Fibroblast of lung (primary cell): ENCODE data around the gene UBE2QL1. TPM values are rescaled to one million over a fixed set of nuclear protein-coding genes. Genes with fewer than 3 reads are reported as not detected.

ENCODE experiments used
- DNase-seq, 2 donors: peaks; one replicate each; pipeline versions ENCODE4 v3.0.0 to v3.0.0-alpha.2; 2010; ENCODE audit warnings: low read depth in 2 of 2
- H2AFZ ChIP-seq: 2 replicates; pipeline ENCODE4 v1.5.1; 2012; ENCODE audit warnings: low read length, control low read depth, inconsistent platforms
- H3K27ac ChIP-seq: 2 replicates; pipeline ENCODE4 v1.5.1; 2011; ENCODE audit warnings: low read length, control low read depth; ENCODE audit not compliant: insufficient read depth
- H3K27me3 ChIP-seq: 2 replicates; pipeline ENCODE4 v1.5.1; 2011; ENCODE audit warnings: mild to moderate bottlenecking, low read length; ENCODE audit not compliant: control insufficient read depth, insufficient read depth
- H3K36me3 ChIP-seq: 2 replicates; pipeline ENCODE4 v1.5.1; 2011; ENCODE audit warnings: low read length; ENCODE audit not compliant: control insufficient read depth, insufficient read depth
- H3K4me1 ChIP-seq: 2 replicates; pipeline ENCODE4 v1.5.1; 2011; ENCODE audit warnings: low read length; ENCODE audit not compliant: control insufficient read depth, insufficient read depth; ENCODE audit errors: extremely low read depth
- H3K4me2 ChIP-seq: 2 replicates; pipeline ENCODE4 v1.5.1; 2011; ENCODE audit warnings: low read length, control low read depth; ENCODE audit not compliant: insufficient read depth; ENCODE audit errors: extremely low read depth
- H3K4me3 ChIP-seq, 4 experiments: fragments of 200-600 bp in 1 of 4; sonication (generic) in 1 of 4; replicated peaks in 1 of 4; 2 replicates each; pipeline ENCODE4 v1.5.1; 2011 to 2016; ENCODE audit warnings: low read length in 4 of 4, low read depth in 3 of 4, mild to moderate bottlenecking in 3 of 4, control low read depth in 2 of 4, inconsistent platforms in 1 of 4, mixed read lengths in 1 of 4; ENCODE audit not compliant: insufficient read depth in 1 of 4; ENCODE audit errors: control extremely low read depth in 1 of 4
- H3K79me2 ChIP-seq: 2 replicates; pipeline ENCODE4 v1.5.1; 2012; ENCODE audit warnings: mild to moderate bottlenecking, low read length, inconsistent platforms; ENCODE audit not compliant: control insufficient read depth, insufficient read depth
- H3K9ac ChIP-seq: 2 replicates; pipeline ENCODE4 v1.5.1; 2011; ENCODE audit warnings: mild to moderate bottlenecking, low read length, control low read depth; ENCODE audit not compliant: insufficient read depth
- H3K9me3 ChIP-seq: 2 replicates; pipeline ENCODE4 v1.5.1; 2012; ENCODE audit warnings: low read depth, low read length; ENCODE audit not compliant: control insufficient read depth, insufficient read depth
- H4K20me1 ChIP-seq: 2 replicates; pipeline ENCODE4 v1.5.1; 2011; ENCODE audit warnings: low read length; ENCODE audit not compliant: control insufficient read depth, insufficient read depth; ENCODE audit errors: extremely low read depth
- CTCF ChIP-seq, 2 donors: IDR thresholded peaks in 1 of 2; conservative IDR thresholded peaks in 1 of 2; 1 replicate in 1 of 2; 2 replicates in 1 of 2; pipeline ENCODE4 v1.5.1; 2011 to 2012; ENCODE audit warnings: low read length in 2 of 2, control low read depth in 1 of 2, inconsistent platforms in 1 of 2, low read depth in 1 of 2, mild to moderate bottlenecking in 1 of 2
- EZH2 ChIP-seq: IDR thresholded peaks from 2 replicates; pipeline ENCODE4 v1.5.1; 2012; ENCODE audit warnings: low read length, control low read depth, mild to moderate bottlenecking; ENCODE audit errors: missing control alignments
- polyA plus RNA-seq, 2 donors: library from polyadenylated mRNA; depleted of rRNA in 1 of 2; stranded (reverse) in 1 of 2; unstranded in 1 of 2; fragments of >200 nt; gene quantifications; 2 replicates each; pipeline ENCODE4 v1.2.1, GENCODE V29; 2011 to 2012; ENCODE audit warnings: missing spikeins in 1 of 2
- total RNA-seq: library from RNA; depleted of rRNA; stranded (reverse); fragments of >200 nt; gene quantifications from 2 replicates; pipeline ENCODE4 v1.2.1, GENCODE V29; 2014

UBE2QL1 gene
- total and polyA plus RNA-seq, 2 donors (not counting 1 experiment from before 2014, with no cell fraction given): not detected

GRCh38 chr5:6520201-6520600, 71.5 kb downstream of the UBE2QL1 start:
- Histone ChIP-seq H3K27me3 (no peaks in the 10 kb centered on the region), H3K9me3 (no peaks in the 10 kb centered on the region), H3K4me2 (no peak overlapping the region), H3K27ac (no peak overlapping the region), H3K36me3 (no peaks in the 10 kb centered on the region), H3K4me1 (no peaks in the 10 kb centered on the region), H4K20me1 (no peaks in the 10 kb centered on the region), H3K4me3 (no peak overlapping the region), H2AFZ (no peak overlapping the region), H3K79me2 (no peaks in the 10 kb centered on the region), H3K9ac (no peak overlapping the region)
- TF ChIP-seq EZH2: no peak
- no peak for TF ChIP-seq CTCF (conservative IDR thresholded peaks at IDR 0.05 in 1 of 2, IDR thresholded peaks at IDR 0.05 in 1 of 2; ENCODE audit: low read depth in 1 of 2, low read length in 2 of 2)
- no peak for DNase-seq

- Histone ChIP-seq H3K79me2 (no peaks in the 10 kb centered on the region), H3K4me1 (no peaks in the 10 kb centered on the region), H4K20me1 (no peaks in the 10 kb centered on the region), H3K27ac (no peak overlapping the region), H3K9me3 (no peaks in the 10 kb centered on the region), H2AFZ (no peak overlapping the region), H3K36me3 (no peaks in the 10 kb centered on the region), H3K27me3 (no peaks in the 10 kb centered on the region), H3K9ac (no peak overlapping the region), H3K4me3 (no peak overlapping the region), H3K4me2 (no peak overlapping the region)
- TF ChIP-seq EZH2 (no peak), CTCF (conservative IDR thresholded peaks at IDR 0.05 in 1 of 2, IDR thresholded peaks at IDR 0.05 in 1 of 2; ENCODE audit: low read depth in 1 of 2, low read length in 2 of 2) (no peak)
- no peak for DNase-seq
Measured at GRCh38 chr5:6522331-6522730, 73.7 kb downstream of the UBE2QL1 start.

- H3K79me2 ChIP-seq: no peaks in the 10 kb centered on the region
- H3K36me3 ChIP-seq: no peaks in the 10 kb centered on the region
- no peaks in the 10 kb centered on the region for H4K20me1 ChIP-seq
Measured at GRCh38 chr5:6522923-6523322, 74.3 kb downstream of the UBE2QL1 start.

More at GRCh38 chr5:6522923-6523322, 74.3 kb downstream of the UBE2QL1 start:
- no peak overlapping the region for H3K9ac ChIP-seq
- H2AFZ ChIP-seq: no peak overlapping the region
- H3K4me2 ChIP-seq: no peak overlapping the region
- no peak for DNase-seq
- no peaks in the 10 kb centered on the region for H3K9me3 ChIP-seq
- TF ChIP-seq CTCF (conservative IDR thresholded peaks at IDR 0.05 in 1 of 2, IDR thresholded peaks at IDR 0.05 in 1 of 2; ENCODE audit: low read depth in 1 of 2, low read length in 2 of 2) (no peak), EZH2 (no peak)
- no peaks in the 10 kb centered on the region for H3K27me3 ChIP-seq
- H3K27ac ChIP-seq: no peak overlapping the region
- no peaks in the 10 kb centered on the region for H3K4me1 ChIP-seq
- H3K4me3 ChIP-seq: no peak overlapping the region
